Astrocyte of the hippocampus (primary cell): Measurements from ENCODE around the gene MAPT.
"Not testable (repeated sequence)": the region's sequence is repeated elsewhere in the genome, so short reads cannot be mapped to it uniquely, and the experiment has no call there.

ENCODE experiments used
- DNase-seq: peaks from one replicate; pipeline ENCODE4 v3.0.0; 2011; ENCODE audit warnings: low read depth, low spot score

Gene MAPT

DNA sequence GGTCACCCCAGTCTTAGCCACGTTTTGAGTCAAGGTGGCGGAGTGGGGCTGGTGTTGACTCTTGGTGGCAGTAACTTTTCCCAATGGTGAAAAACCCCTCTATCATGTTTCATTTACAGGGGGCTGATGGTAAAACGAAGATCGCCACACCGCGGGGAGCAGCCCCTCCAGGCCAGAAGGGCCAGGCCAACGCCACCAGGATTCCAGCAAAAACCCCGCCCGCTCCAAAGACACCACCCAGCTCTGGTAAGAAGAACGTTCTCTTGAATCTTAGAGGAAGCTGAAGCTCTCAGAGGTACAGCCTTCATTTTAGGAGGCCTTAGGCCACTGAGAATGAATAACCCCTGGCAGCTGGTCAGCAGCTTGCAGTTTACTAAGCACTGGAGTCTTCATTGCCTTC is 97.0 kb downstream of the MAPT start:
- DNase-seq: no peak

DNA sequence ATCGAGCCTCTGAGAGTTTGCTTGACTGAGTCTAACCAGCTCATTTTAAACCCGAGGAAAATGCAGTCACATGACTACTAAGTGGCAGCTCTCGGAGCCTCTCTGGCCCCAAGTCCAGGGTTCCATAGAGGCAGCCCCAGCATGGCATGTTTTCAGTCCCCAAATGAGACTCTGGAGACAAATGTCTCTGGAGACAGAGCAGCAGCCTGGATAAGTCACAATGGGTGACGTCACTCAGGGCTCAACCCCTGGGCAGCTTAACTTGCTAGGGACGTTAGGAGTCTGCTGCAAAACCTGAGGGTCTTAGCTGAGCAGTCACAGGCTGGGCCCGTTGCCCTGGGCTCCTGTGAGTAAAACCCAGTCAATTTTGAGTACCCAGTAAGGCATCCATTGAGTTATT is 97.8 kb downstream of the MAPT start:
- DNase-seq: no peak

DNA sequence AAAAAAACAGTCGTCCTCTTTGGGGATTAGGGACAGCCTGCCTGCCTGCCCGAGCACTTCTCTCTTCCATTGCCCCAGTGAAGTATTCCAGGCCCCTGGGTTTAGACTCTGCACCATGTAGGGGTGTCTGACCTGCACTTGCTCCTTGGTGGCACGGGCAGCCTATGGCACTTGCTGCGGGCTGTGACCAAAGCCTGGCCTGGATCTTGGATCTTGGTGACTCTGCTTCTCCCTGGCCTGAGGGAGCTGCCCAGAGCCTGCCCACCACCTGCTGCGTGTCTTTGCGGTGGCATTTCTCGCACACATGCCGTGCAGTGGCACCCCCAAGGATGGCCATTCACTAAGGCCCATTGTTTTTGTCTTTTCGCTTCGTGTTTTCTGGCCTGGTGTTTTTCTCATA is 98.5 kb downstream of the MAPT start:
- DNase-seq: no peak

DNA sequence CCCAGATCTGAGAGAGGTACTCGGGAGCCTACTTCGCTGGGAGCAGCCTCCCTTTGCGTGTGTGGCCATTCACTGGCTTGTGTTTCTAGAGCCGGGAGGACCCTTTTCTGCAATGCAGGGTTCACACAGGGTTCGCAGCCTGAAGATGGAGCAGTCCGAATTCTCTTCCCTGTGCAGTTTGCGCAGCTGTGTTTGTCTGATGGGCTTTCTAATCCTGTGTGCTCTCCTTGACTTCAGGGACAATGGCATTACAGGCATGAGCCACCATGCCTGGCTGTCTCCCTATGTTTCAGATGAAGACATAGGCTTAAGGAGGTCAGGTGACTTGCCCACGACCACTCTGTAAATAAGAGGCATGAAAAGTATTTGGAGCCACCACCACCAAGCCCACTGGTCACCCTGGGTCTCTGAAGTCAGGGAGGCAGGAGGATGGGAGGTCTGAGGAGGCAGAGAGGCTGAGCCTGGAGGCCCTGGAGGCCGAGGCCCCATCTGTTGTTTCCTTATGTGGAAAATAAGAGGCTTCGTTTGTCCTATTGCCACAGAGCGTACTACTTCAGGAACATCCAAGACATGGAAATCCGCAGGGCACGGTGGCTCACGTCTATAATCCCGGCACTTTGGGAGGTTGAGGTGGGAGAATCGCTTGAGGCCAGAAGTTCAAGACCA is 99.7 kb downstream of the MAPT start:
- DNase-seq: no peak

DNA sequence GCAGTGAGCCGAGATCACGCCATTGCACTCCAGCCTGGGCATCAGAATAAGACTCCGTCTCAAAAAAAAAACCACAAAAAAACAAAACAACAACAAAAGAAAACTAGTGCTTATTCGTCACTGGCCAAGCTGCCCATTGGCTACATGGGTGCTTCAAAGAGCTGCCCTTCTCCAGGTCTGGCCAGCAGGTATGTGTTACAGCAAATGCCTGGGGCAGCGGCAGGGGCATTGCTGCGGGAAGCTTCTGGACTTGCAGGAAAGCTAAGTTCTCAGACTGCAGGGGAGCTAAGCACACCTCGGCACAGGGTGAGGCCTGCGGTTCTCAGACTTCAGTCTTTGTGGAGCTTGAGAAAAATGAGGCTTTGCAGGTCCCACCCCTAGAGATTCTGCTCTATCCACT is 100.6 kb downstream of the MAPT start:
- no peak for DNase-seq

DNA sequence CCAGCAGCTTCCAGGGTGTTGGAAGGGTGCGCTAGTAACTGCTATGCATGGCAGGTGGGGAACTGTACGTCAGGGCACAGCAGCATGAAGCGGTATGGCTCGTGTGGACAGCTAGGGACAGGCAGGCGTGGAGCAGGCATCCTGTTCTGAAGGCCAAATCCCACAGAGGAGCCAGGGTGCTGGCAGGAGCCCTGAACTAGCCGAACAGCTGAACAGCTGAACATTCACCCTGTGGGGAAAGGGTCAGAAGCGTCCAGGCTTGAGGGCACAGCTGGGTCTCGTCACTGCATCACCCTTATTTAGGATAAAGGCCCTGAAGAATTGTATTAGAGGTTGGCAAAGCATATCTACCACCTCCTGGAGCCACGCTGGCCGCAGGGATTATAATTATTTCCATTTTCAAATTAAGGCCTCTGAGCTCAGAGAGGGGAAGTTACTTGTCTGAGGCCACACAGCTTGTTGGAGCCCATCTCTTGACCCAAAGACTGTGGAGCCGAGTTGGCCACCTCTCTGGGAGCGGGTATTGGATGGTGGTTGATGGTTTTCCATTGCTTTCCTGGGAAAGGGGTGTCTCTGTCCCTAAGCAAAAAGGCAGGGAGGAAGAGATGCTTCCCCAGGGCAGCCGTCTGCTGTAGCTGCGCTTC is 101.4 kb downstream of the MAPT start:
- DNase-seq: no peak

DNA sequence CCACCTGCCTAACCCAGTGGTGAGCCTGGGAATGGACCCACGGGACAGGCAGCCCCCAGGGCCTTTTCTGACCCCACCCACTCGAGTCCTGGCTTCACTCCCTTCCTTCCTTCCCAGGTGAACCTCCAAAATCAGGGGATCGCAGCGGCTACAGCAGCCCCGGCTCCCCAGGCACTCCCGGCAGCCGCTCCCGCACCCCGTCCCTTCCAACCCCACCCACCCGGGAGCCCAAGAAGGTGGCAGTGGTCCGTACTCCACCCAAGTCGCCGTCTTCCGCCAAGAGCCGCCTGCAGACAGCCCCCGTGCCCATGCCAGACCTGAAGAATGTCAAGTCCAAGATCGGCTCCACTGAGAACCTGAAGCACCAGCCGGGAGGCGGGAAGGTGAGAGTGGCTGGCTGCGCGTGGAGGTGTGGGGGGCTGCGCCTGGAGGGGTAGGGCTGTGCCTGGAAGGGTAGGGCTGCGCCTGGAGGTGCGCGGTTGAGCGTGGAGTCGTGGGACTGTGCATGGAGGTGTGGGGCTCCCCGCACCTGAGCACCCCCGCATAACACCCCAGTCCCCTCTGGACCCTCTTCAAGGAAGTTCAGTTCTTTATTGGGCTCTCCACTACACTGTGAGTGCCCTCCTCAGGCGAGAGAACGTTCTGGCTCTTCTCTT is 102.1 kb downstream of the MAPT start:
- no peak for DNase-seq

DNA sequence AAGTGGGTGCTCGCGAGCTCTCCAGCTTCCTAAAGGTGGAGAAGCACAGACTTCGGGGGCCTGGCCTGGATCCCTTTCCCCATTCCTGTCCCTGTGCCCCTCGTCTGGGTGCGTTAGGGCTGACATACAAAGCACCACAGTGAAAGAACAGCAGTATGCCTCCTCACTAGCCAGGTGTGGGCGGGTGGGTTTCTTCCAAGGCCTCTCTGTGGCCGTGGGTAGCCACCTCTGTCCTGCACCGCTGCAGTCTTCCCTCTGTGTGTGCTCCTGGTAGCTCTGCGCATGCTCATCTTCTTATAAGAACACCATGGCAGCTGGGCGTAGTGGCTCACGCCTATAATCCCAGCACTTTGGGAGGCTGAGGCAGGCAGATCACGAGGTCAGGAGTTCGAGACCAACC is 102.8 kb downstream of the MAPT start:
- DNase-seq: no peak

DNA sequence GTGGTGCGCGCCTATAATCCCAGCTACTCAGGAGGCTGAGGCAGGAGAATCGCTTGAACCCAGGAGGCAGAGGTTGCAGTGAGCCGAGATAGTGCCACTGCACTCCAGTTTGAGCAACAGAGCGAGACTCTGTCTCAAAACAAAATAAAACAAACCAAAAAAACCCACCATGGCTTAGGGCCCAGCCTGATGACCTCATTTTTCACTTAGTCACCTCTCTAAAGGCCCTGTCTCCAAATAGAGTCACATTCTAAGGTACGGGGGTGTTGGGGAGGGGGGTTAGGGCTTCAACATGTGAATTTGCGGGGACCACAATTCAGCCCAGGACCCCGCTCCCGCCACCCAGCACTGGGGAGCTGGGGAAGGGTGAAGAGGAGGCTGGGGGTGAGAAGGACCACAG is 103.3 kb downstream of the MAPT start:
- peak; percentile 66 for DNase-seq

DNA sequence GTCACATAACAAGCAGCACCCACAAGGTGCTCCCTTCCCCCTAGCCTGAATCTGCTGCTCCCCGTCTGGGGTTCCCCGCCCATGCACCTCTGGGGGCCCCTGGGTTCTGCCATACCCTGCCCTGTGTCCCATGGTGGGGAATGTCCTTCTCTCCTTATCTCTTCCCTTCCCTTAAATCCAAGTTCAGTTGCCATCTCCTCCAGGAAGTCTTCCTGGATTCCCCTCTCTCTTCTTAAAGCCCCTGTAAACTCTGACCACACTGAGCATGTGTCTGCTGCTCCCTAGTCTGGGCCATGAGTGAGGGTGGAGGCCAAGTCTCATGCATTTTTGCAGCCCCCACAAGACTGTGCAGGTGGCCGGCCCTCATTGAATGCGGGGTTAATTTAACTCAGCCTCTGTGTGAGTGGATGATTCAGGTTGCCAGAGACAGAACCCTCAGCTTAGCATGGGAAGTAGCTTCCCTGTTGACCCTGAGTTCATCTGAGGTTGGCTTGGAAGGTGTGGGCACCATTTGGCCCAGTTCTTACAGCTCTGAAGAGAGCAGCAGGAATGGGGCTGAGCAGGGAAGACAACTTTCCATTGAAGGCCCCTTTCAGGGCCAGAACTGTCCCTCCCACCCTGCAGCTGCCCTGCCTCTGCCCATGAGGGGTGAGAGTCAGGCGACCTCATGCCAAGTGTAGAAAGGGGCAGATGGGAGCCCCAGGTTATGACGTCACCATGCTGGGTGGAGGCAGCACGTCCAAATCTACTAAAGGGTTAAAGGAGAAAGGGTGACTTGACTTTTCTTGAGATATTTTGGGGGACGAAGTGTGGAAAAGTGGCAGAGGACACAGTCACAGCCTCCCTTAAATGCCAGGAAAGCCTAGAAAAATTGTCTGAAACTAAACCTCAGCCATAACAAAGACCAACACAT is 104.9 kb downstream of the MAPT start, which contains the start of gene STH:
TSS of gene STH (plus strand) at position 264 of the 913 bp plus-strand sequence. CDS start at position 294, 30 bp downstream.
- no peak for DNase-seq

DNA sequence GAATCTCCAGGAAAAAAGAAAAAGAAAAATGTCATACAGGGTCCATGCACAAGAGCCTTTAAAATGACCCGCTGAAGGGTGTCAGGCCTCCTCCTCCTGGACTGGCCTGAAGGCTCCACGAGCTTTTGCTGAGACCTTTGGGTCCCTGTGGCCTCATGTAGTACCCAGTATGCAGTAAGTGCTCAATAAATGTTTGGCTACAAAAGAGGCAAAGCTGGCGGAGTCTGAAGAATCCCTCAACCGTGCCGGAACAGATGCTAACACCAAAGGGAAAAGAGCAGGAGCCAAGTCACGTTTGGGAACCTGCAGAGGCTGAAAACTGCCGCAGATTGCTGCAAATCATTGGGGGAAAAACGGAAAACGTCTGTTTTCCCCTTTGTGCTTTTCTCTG is 105.5 kb downstream of the MAPT start:
- no peak for DNase-seq

DNA sequence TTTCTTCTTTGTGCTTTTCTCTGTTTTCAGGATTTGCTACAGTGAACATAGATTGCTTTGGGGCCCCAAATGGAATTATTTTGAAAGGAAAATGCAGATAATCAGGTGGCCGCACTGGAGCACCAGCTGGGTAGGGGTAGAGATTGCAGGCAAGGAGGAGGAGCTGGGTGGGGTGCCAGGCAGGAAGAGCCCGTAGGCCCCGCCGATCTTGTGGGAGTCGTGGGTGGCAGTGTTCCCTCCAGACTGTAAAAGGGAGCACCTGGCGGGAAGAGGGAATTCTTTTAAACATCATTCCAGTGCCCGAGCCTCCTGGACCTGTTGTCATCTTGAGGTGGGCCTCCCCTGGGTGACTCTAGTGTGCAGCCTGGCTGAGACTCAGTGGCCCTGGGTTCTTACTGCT is 105.9 kb downstream of the MAPT start:
- no peak for DNase-seq

DNA sequence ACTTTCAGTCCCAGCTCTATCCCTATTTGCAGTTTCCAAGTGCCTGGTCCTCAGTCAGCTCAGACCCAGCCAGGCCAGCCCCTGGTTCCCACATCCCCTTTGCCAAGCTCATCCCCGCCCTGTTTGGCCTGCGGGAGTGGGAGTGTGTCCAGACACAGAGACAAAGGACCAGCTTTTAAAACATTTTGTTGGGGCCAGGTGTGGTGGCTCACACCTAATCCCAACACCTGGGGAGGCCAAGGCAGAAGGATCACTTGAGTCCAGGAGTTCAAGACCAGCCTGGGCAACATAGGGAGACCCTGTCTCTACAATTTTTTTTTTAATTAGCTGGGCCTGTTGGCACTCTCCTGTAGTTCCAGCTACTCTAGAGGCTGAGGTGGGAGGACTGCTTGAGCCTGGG is 106.4 kb downstream of the MAPT start:
- DNase-seq: no peak

DNA sequence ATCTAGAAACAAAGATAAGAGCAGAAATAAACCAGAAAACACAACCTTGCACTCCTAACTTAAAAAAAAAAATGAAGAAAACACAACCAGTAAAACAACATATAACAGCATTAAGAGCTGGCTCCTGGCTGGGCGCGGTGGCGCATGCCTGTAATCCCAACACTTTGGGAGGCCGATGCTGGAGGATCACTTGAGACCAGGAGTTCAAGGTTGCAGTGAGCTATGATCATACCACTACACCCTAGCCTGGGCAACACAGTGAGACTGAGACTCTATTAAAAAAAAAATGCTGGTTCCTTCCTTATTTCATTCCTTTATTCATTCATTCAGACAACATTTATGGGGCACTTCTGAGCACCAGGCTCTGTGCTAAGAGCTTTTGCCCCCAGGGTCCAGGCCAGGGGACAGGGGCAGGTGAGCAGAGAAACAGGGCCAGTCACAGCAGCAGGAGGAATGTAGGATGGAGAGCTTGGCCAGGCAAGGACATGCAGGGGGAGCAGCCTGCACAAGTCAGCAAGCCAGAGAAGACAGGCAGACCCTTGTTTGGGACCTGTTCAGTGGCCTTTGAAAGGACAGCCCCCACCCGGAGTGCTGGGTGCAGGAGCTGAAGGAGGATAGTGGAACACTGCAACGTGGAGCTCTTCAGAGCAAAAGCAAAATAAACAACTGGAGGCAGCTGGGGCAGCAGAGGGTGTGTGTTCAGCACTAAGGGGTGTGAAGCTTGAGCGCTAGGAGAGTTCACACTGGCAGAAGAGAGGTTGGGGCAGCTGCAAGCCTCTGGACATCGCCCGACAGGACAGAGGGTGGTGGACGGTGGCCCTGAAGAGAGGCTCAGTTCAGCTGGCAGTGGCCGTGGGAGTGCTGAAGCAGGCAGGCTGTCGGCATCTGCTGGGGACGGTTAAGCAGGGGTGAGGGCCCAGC is 107.3 kb downstream of the MAPT start:
- DNase-seq: no peak

DNA sequence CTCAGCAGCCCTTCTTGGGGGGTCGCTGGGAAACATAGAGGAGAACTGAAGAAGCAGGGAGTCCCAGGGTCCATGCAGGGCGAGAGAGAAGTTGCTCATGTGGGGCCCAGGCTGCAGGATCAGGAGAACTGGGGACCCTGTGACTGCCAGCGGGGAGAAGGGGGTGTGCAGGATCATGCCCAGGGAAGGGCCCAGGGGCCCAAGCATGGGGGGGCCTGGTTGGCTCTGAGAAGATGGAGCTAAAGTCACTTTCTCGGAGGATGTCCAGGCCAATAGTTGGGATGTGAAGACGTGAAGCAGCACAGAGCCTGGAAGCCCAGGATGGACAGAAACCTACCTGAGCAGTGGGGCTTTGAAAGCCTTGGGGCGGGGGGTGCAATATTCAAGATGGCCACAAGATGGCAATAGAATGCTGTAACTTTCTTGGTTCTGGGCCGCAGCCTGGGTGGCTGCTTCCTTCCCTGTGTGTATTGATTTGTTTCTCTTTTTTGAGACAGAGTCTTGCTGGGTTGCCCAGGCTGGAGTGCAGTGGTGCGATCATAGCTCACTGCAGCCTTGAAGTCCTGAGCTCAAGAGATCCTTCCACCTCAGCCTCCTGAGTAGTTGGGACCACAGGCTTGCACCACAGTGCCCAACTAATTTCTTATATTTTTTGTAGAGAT is 108.1 kb downstream of the MAPT start:
- DNase-seq: peak; percentile 83

DNA sequence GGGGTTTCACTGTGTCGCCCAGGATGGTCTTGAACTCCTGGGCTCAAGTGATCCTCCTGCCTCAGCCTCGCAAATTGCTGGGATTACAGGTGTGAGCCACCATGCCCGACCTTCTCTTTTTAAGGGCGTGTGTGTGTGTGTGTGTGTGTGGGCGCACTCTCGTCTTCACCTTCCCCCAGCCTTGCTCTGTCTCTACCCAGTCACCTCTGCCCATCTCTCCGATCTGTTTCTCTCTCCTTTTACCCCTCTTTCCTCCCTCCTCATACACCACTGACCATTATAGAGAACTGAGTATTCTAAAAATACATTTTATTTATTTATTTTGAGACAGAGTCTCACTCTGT is 108.6 kb downstream of the MAPT start:
- no peak for DNase-seq

DNA sequence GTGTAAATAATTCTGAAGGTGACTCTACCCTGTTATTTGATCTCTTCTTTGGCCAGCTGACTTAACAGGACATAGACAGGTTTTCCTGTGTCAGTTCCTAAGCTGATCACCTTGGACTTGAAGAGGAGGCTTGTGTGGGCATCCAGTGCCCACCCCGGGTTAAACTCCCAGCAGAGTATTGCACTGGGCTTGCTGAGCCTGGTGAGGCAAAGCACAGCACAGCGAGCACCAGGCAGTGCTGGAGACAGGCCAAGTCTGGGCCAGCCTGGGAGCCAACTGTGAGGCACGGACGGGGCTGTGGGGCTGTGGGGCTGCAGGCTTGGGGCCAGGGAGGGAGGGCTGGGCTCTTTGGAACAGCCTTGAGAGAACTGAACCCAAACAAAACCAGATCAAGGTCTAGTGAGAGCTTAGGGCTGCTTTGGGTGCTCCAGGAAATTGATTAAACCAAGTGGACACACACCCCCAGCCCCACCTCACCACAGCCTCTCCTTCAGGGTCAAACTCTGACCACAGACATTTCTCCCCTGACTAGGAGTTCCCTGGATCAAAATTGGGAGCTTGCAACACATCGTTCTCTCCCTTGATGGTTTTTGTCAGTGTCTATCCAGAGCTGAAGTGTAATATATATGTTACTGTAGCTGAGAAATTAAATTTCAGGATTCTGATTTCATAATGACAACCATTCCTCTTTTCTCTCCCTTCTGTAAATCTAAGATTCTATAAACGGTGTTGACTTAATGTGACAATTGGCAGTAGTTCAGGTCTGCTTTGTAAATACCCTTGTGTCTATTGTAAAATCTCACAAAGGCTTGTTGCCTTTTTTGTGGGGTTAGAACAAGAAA is 109.8 kb downstream of the MAPT start:
- DNase-seq: peak; percentile 73

DNA sequence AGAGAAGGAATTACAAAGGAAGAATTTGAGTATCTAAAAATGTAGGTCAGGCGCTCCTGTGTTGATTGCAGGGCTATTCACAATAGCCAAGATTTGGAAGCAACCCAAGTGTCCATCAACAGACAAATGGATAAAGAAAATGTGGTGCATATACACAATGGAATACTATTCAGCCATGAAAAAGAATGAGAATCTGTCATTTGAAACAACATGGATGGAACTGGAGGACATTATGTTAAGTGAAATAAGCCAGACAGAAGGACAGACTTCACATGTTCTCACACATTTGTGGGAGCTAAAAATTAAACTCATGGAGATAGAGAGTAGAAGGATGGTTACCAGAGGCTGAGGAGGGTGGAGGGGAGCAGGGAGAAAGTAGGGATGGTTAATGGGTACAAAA is 111.7 kb downstream of the MAPT start:
- not testable (repeated sequence) for DNase-seq

DNA sequence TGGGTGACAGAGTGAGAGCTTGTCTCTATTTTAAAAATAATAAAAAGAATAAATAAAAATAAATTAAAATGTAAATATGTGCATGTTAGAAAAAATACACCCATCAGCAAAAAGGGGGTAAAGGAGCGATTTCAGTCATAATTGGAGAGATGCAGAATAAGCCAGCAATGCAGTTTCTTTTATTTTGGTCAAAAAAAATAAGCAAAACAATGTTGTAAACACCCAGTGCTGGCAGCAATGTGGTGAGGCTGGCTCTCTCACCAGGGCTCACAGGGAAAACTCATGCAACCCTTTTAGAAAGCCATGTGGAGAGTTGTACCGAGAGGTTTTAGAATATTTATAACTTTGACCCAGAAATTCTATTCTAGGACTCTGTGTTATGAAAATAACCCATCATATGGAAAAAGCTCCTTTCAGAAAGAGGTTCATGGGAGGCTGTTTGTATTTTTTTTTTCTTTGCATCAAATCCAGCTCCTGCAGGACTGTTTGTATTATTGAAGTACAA is 113.2 kb downstream of the MAPT start:
- DNase-seq: no peak
